Psoas muscle (tissue), 8 donors: Measurements from ENCODE around the gene CRTAC1. TPM values are rescaled to one million over a fixed set of nuclear protein-coding genes. Genes with fewer than 3 reads are reported as not detected.
A peak's percentile ranks its signal among the peaks of the same experiment; 100 is the strongest.

Experiments
- ATAC-seq, 4 donors: fragments of 200-7000 bp; cut with Tn5 transposase; one replicate each; pipeline ENCODE4 v1.9.1; 2020; ENCODE audit warnings: moderate library complexity in 3 of 4, mild to moderate bottlenecking in 2 of 4
- DNase-seq, 2 donors: peaks; one replicate each; pipeline ENCODE4 v3.0.0-alpha.2; 2020
- H3K27ac ChIP-seq: fragments of 200-600 bp; one replicate; pipeline ENCODE4 v1.8.0; 2022
- H3K27me3 ChIP-seq, 3 donors: fragments of 200-600 bp in 1 of 3; one replicate each; pipeline versions ENCODE4 v1.6.1 to v1.8.0; 2013 to 2022; ENCODE audit warnings: low read length in 2 of 3, mild to moderate bottlenecking in 2 of 3, moderate library complexity in 1 of 3; ENCODE audit not compliant: insufficient read depth in 3 of 3
- H3K36me3 ChIP-seq, 2 donors: fragments of 200-600 bp in 1 of 2; one replicate each; pipeline versions ENCODE4 v1.6.1 to v1.8.0; 2013 to 2022; ENCODE audit warnings: low read depth in 1 of 2, mild to moderate bottlenecking in 1 of 2, moderate library complexity in 1 of 2; ENCODE audit not compliant: insufficient read depth in 1 of 2
- H3K4me1 ChIP-seq: fragments of 200-600 bp; one replicate; pipeline ENCODE4 v1.8.0; 2022
- H3K4me3 ChIP-seq: fragments of 200-600 bp; one replicate; pipeline ENCODE4 v1.8.0; 2022; ENCODE audit warnings: mild to moderate bottlenecking
- H3K9me3 ChIP-seq: fragments of 200-600 bp; one replicate; pipeline ENCODE4 v1.8.0; 2022
- CTCF ChIP-seq: fragments of 200-600 bp; IDR thresholded peaks from one replicate; pipeline ENCODE4 v1.8.0; 2022; ENCODE audit warnings: antibody characterized with exemption
- WGBS, 3 donors: extraction: QIAGEN DNeasy Blood & Tissue Kit; methylation state at CpG; one replicate each; pipeline versions ENCODE4 v1.1.6 to v1.1.7; 2013; 5-methylcytosine and 5-hydroxymethylcytosine counted together
- intact Hi-C, 2 donors: fragments of 100-400 bp; cut with DNase I; formaldehyde crosslinking; loops; one replicate each; pipeline versions ENCODE4 v1.11.0 to v1.14.2; 2022
- polyA plus RNA-seq, 3 donors: library from polyadenylated mRNA; stranded (reverse); fragments of 200-250 nt; gene quantifications; one replicate each; pipeline ENCODE4 v1.2.3, GENCODE V29; 2013
- total RNA-seq, 4 donors: library from RNA; stranded (reverse); fragmentation: NEBNext Ultra II Directional in 2 of 4; extraction: Animal tissue kit (Norgen Biotek cat#: 25700) in 2 of 4; gene quantifications; one replicate each; pipeline versions ENCODE4 v1.2.1 to v1.2.4, GENCODE V29; 2021 to 2023
- donor health status: healthy with polysubstance abuse.
- donor health status: DM: no; HTN: no; CAD: no; lungs with moderate emphysema.
- donor health status: Bipolar disorder and iron deficiency.
- donor health status: healthy.
- donor health status: DM: yes; HTN: yes; CAD: no.
- donor health status: DM: no; HTN: no; CAD: no.
- donor health status: DM: no; HTN: no; CAD: no.
- donor health status: DM: yes; HTN: yes; CAD: no.

The CRTAC1 gene
- total and polyA plus RNA-seq, 7 donors = 0.07 to 0.93 (median 0.30) TPM

- no peak overlapping the region for H3K4me3 ChIP-seq
- DNase-seq (no peak), ATAC-seq (peak in 3 of 4 donors; percentile 37 to 48 (median 46))
- peaks cover 5 to 59% (median 12%) of the 10 kb centered on the region in 3 donors for H3K27me3 ChIP-seq
- intact Hi-C loops = loop anchor here in 1 of 2 donors (10.0 kb wide), 1 partner anchor 253 kb away; the partner anchor contains the start of gene SFRP5
- peaks cover 4% of the 10 kb centered on the region for H3K4me1 ChIP-seq
- WGBS, 3 donors = 20 to 21% (median 21%) methylated on average over 11 of the region's 11 CpGs
- H3K27ac ChIP-seq = no peak overlapping the region
- TF ChIP-seq CTCF = peak; percentile 60
- no peaks in the 10 kb centered on the region for H3K9me3 ChIP-seq
- H3K36me3 ChIP-seq = no peaks in the 10 kb centered on the region
These were observed 2.2 kb downstream of the CRTAC1 start for GRCh38 chr10:98028168-98028770.

- intact Hi-C loops = loop anchor here in 1 of 2 donors (10.0 kb wide), 1 partner anchor 248 kb away; the partner anchor contains the start of gene SFRP5
- DNase-seq (no peak), ATAC-seq (no peak)
- peaks cover 0 to 28% (median 4%) of the 10 kb centered on the region in 3 donors for H3K27me3 ChIP-seq
- TF ChIP-seq CTCF = no peak
- H3K36me3 ChIP-seq = no peaks in the 10 kb centered on the region
- WGBS, 3 donors = 85 to 90% (median 85%) methylated on average over 4 of the region's 4 CpGs
- no peaks in the 10 kb centered on the region for H3K4me1 ChIP-seq
- no peak overlapping the region for H3K27ac ChIP-seq
- no peak overlapping the region for H3K4me3 ChIP-seq
- H3K9me3 ChIP-seq = no peaks in the 10 kb centered on the region
These were observed 7.4 kb downstream of the CRTAC1 start for GRCh38 chr10:98023024-98023423.

GRCh38 chr10:98020784-98021183 is 9.6 kb downstream of the CRTAC1 start:
- no peaks in the 10 kb centered on the region for H3K4me1 ChIP-seq
- ATAC-seq (no peak), DNase-seq (no peak)
- H3K27ac ChIP-seq = no peak overlapping the region
- peaks cover 2 to 18% (median 3%) of the 10 kb centered on the region in 3 donors for H3K27me3 ChIP-seq
- H3K36me3 ChIP-seq = no peaks in the 10 kb centered on the region
- 96 to 100% (median 100%) methylated on average over 1 of the region's 1 CpG for WGBS, 3 donors
- no peak overlapping the region for H3K4me3 ChIP-seq
- TF ChIP-seq CTCF = no peak
- intact Hi-C loops = loop anchor here in 1 of 2 donors (10.0 kb wide), 1 partner anchor 246 kb away; the partner anchor contains the start of gene SFRP5
- no peaks in the 10 kb centered on the region for H3K9me3 ChIP-seq

GRCh38 chr10:98020254-98020653 is 10.2 kb downstream of the CRTAC1 start:
- no peaks in the 10 kb centered on the region for H3K4me1 ChIP-seq
- WGBS, 3 donors = 88 to 90% (median 90%) methylated on average over 3 of the region's 3 CpGs
- H3K9me3 ChIP-seq = no peaks in the 10 kb centered on the region
- DNase-seq (no peak), ATAC-seq (no peak)
- H3K4me3 ChIP-seq = no peak overlapping the region
- intact Hi-C loops = loop anchor here in 1 of 2 donors (10.0 kb wide), 1 partner anchor 245 kb away; the partner anchor contains the start of gene SFRP5
- no peaks in the 10 kb centered on the region for H3K36me3 ChIP-seq
- H3K27me3 ChIP-seq = peaks cover 2 to 21% (median 3%) of the 10 kb centered on the region in 3 donors
- no peak overlapping the region for H3K27ac ChIP-seq
- TF ChIP-seq CTCF = no peak
